Measurements from ENCODE around the gene PLB1.

PLB1 gene

GRCh38 chr2:28463211-28463816 is 32.5 kb upstream of the PLB1 start:
- no peak overlapping the region for H3K4me3 ChIP-seq (ENCODE audit: low read depth, low read length)
- no peak for TF ChIP-seq CTCF (IDR thresholded peaks at IDR 0.05; ENCODE audit: insufficient read depth, low read length, missing control alignments)
- DNase-seq (ENCODE audit: low read depth, low spot score): no peak
- POLR2A ChIA-PET: no interaction called here
- CTCF ChIA-PET: interaction anchor here (1.0 to 1.6 kb wide), 2 partner anchors 9 to 11 kb away, joined by 4 to 9 read pairs; no protein-coding TSS in a partner anchor

GRCh38 chr2:28463893-28464292 is 32.0 kb upstream of the PLB1 start:
- no peak for DNase-seq (ENCODE audit: low read depth, low spot score)
- ChIA-PET POLR2A (no interaction called here), CTCF (interaction anchor here (1.0 kb wide), 1 partner anchor 11 kb away, joined by 5 read pairs; no protein-coding TSS in a partner anchor)
- no peak overlapping the region for H3K4me3 ChIP-seq (ENCODE audit: low read depth, low read length)
- TF ChIP-seq CTCF (IDR thresholded peaks at IDR 0.05; ENCODE audit: insufficient read depth, low read length, missing control alignments): no peak

GRCh38 chr2:28465148-28465885 is 30.5 kb upstream of the PLB1 start:
- DNase-seq (ENCODE audit: low read depth, low spot score): no peak

GRCh38 chr2:28469304-28469703 is 26.6 kb upstream of the PLB1 start:
- no peak overlapping the region for H3K4me3 ChIP-seq (ENCODE audit: low read depth, low read length)
- peak; percentile 21 for DNase-seq (ENCODE audit: low read depth, low spot score)
- CTCF ChIA-PET: interaction anchor here (2.1 kb wide), 1 partner anchor 766 kb away, joined by 6 read pairs; no protein-coding TSS in a partner anchor
- POLR2A ChIA-PET: no interaction called here
- no peak for TF ChIP-seq CTCF (IDR thresholded peaks at IDR 0.05; ENCODE audit: insufficient read depth, low read length, missing control alignments)

More at GRCh38 chr2:28465148-28465885, 30.5 kb upstream of the PLB1 start:
- no peak for TF ChIP-seq CTCF (IDR thresholded peaks at IDR 0.05; ENCODE audit: insufficient read depth, low read length, missing control alignments)
- POLR2A ChIA-PET: no interaction called here
- CTCF ChIA-PET: interaction anchor here (1.2 kb wide), 1 partner anchor 782 kb away, joined by 3 read pairs; no protein-coding TSS in a partner anchor
- no peak overlapping the region for H3K4me3 ChIP-seq (ENCODE audit: low read depth, low read length)

- POLR2A ChIA-PET: no interaction called here
- TF ChIP-seq CTCF (IDR thresholded peaks at IDR 0.05; ENCODE audit: insufficient read depth, low read length, missing control alignments): no peak
- no peak overlapping the region for H3K4me3 ChIP-seq (ENCODE audit: low read depth, low read length)
- no peak for DNase-seq (ENCODE audit: low read depth, low spot score)
- CTCF ChIA-PET: interaction anchor here (2.1 kb wide), 1 partner anchor 766 kb away, joined by 6 read pairs; no protein-coding TSS in a partner anchor
Measured at GRCh38 chr2:28469947-28470535, 25.8 kb upstream of the PLB1 start.

- H3K4me3 ChIP-seq (ENCODE audit: low read depth, low read length): no peak overlapping the region
- POLR2A ChIA-PET: no interaction called here
- CTCF ChIA-PET: interaction anchor here (1.9 to 2.1 kb wide), 2 partner anchors 18 to 767 kb away, joined by 5 to 6 read pairs; no protein-coding TSS in a partner anchor
- no peak for DNase-seq (ENCODE audit: low read depth, low spot score)
- no peak for TF ChIP-seq CTCF (IDR thresholded peaks at IDR 0.05; ENCODE audit: insufficient read depth, low read length, missing control alignments)
Measured at GRCh38 chr2:28470759-28471158, 25.1 kb upstream of the PLB1 start.

Data from AG04449 (cell line).